Measurements from ENCODE around the gene YJEFN3. TPM values are rescaled to one million over a fixed set of nuclear protein-coding genes. Genes with fewer than 3 reads are reported as not detected.

YJEFN3 gene
- total and polyA plus RNA-seq, 2 donors (not counting 3 experiments of a cell fraction or from before 2014, with no cell fraction given), result 1.9 to 2.1 TPM

DNA sequence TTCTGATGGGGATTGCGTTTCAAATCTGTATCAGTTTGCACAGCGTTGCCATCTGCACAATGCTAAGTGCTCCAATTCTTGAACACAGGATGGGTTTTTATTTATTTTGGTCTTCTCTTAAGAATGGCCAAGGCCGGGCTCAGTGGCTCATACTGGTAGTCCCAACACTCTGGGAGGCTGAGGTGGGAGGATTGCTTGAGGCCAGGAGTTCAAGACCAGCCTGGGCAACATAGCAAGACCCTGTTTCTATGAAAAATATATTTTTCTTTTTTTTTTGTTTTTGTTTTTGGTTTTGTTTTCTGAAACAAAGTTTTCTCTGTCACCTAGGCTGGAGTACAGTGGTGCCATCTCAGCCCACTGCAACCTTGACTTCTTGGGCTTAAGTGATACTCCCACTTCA, 5.5 kb upstream of the YJEFN3 start:
- POLR2A ChIA-PET, result no interaction called here
- TF ChIP-seq POLR2AphosphoS5 (IDR thresholded peaks at IDR 0.05; ENCODE audit: insufficient read depth, low read depth, low read length) (no peak), GATA2 (IDR thresholded peaks at IDR 0.05; ENCODE audit: insufficient read depth, insufficient read length, low read depth, low read length) (no peak)
- no peak overlapping the region for H3K4me2 ChIP-seq (ENCODE audit: insufficient read depth, low read length)
- peaks cover 14% of the 10 kb centered on the region for H3K79me2 ChIP-seq (ENCODE audit: control insufficient read depth, insufficient read depth, low read length)
- no peaks in the 10 kb centered on the region for H3K9me3 ChIP-seq (replicated peaks; ENCODE audit: control insufficient read depth, insufficient read depth, low read length)
- peaks cover 3 to 4% of the 10 kb centered on the region in 2 experiments for H3K36me3 ChIP-seq (ENCODE audit: control insufficient read depth in 2 of 2, extremely low read depth in 1 of 2, insufficient read depth in 2 of 2, low read length in 2 of 2)
- no peak overlapping the region for H3K9ac ChIP-seq (replicated peaks; ENCODE audit: extremely low read depth, insufficient read depth, low read length)
- BruUV-seq (replicated peaks), result no TSS peak
- no peak overlapping the region for H3K4me3 ChIP-seq (replicated peaks in 1 of 3; ENCODE audit: insufficient read depth in 1 of 3, low read depth in 1 of 3, low read length in 3 of 3)
- H2AFZ ChIP-seq (ENCODE audit: low read depth, low read length), result no peak overlapping the region
- H3K27me3 ChIP-seq (ENCODE audit: control insufficient read depth in 2 of 2, insufficient read depth in 2 of 2, low read length in 2 of 2), result no peaks in the 10 kb centered on the region
- CTCF ChIA-PET, result no interaction called here
- DNase-seq (ENCODE audit: low read depth, low spot score) (no peak), FAIRE-seq (no peak)
- no peak overlapping the region for H3K27ac ChIP-seq (ENCODE audit: insufficient read depth, low read depth, low read length)
- no peaks in the 10 kb centered on the region for H3K9me1 ChIP-seq (replicated peaks; ENCODE audit: control insufficient read depth, extremely low read depth, insufficient read depth, low read length)
- H4K20me1 ChIP-seq (replicated peaks; ENCODE audit: control insufficient read depth, extremely low read depth, insufficient read depth, low read length), result no peaks in the 10 kb centered on the region
- intact Hi-C loops (cut with micrococcal nuclease), result no loop called here
- no peaks in the 10 kb centered on the region for H3K4me1 ChIP-seq (ENCODE audit: control insufficient read depth, extremely low read depth, insufficient read depth, low read length)
- dilution Hi-C loops (cut with MboI; ENCODE audit: extremely low pct_ligation_motif_present, low sequenced_read_pairs), result no loop called here

DNA sequence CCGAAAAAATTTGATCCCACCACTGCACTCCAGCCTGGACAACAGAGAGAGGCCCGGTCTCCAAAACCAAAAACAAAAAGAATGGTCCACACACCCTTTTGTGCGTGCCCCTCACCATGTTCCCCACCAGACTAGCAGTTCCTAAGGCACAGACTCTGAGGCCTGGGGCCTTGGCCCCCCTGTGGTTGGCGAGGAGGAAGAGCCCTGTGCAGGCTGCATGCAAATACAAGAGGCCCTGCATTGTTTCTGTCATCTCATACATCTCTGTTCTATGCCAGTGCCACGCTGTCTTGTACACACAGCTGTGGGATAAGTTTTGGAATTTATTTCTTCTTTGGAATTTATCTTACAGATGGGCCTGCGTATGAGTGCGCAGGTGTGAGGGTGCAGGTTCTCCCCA, 4.7 kb upstream of the YJEFN3 start:
- Histone ChIP-seq H3K4me2 (ENCODE audit: insufficient read depth, low read length) (no peak overlapping the region), H3K9me3 (replicated peaks; ENCODE audit: control insufficient read depth, insufficient read depth, low read length) (no peaks in the 10 kb centered on the region), H3K4me3 (replicated peaks in 1 of 3; ENCODE audit: insufficient read depth in 1 of 3, low read depth in 1 of 3, low read length in 3 of 3) (no peak overlapping the region), H3K9ac (replicated peaks; ENCODE audit: extremely low read depth, insufficient read depth, low read length) (no peak overlapping the region), H3K9me1 (replicated peaks; ENCODE audit: control insufficient read depth, extremely low read depth, insufficient read depth, low read length) (no peaks in the 10 kb centered on the region), H3K27ac (ENCODE audit: insufficient read depth, low read depth, low read length) (no peak overlapping the region), H4K20me1 (replicated peaks; ENCODE audit: control insufficient read depth, extremely low read depth, insufficient read depth, low read length) (no peaks in the 10 kb centered on the region), H3K4me1 (ENCODE audit: control insufficient read depth, extremely low read depth, insufficient read depth, low read length) (no peaks in the 10 kb centered on the region), H3K79me2 (ENCODE audit: control insufficient read depth, insufficient read depth, low read length) (peaks cover 12% of the 10 kb centered on the region), H3K36me3 (ENCODE audit: control insufficient read depth in 2 of 2, extremely low read depth in 1 of 2, insufficient read depth in 2 of 2, low read length in 2 of 2) (peaks cover 3% of the 10 kb centered on the region in 2 experiments), H3K27me3 (ENCODE audit: control insufficient read depth in 2 of 2, insufficient read depth in 2 of 2, low read length in 2 of 2) (no peaks in the 10 kb centered on the region), H2AFZ (ENCODE audit: low read depth, low read length) (no peak overlapping the region)
- dilution Hi-C loops (cut with MboI; ENCODE audit: extremely low pct_ligation_motif_present, low sequenced_read_pairs), result no loop called here
- FAIRE-seq (no peak), DNase-seq (ENCODE audit: low read depth, low spot score) (no peak)
- ChIA-PET POLR2A (no interaction called here), CTCF (no interaction called here)
- no TSS peak for BruUV-seq (replicated peaks)
- intact Hi-C loops (cut with micrococcal nuclease), result no loop called here
- no peak for TF ChIP-seq POLR2AphosphoS5 (IDR thresholded peaks at IDR 0.05; ENCODE audit: insufficient read depth, low read depth, low read length)
- no peak for TF ChIP-seq POLR2A (IDR thresholded peaks at IDR 0.05; ENCODE audit: low read depth, low read length)
- TF ChIP-seq, protein P1, sequence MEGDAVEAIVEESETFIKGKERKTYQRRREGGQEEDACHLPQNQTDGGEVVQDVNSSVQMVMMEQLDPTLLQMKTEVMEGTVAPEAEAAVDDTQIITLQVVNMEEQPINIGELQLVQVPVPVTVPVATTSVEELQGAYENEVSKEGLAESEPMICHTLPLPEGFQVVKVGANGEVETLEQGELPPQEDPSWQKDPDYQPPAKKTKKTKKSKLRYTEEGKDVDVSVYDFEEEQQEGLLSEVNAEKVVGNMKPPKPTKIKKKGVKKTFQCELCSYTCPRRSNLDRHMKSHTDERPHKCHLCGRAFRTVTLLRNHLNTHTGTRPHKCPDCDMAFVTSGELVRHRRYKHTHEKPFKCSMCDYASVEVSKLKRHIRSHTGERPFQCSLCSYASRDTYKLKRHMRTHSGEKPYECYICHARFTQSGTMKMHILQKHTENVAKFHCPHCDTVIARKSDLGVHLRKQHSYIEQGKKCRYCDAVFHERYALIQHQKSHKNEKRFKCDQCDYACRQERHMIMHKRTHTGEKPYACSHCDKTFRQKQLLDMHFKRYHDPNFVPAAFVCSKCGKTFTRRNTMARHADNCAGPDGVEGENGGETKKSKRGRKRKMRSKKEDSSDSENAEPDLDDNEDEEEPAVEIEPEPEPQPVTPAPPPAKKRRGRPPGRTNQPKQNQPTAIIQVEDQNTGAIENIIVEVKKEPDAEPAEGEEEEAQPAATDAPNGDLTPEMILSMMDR (IDR thresholded peaks at IDR 0.05; ENCODE audit: extremely low read depth in 1 of 2, insufficient read depth in 1 of 2, low read depth in 1 of 2, low read length in 2 of 2), result no peak
- TF ChIP-seq FOS (IDR thresholded peaks at IDR 0.05; ENCODE audit: borderline replicate concordance, insufficient read depth, low read length), result no peak
- no peak for TF ChIP-seq GATA2 (IDR thresholded peaks at IDR 0.05; ENCODE audit: insufficient read depth, insufficient read length, low read depth, low read length)
- TF ChIP-seq MYC (IDR thresholded peaks at IDR 0.05; ENCODE audit: low read depth, low read length), result no peak
